Kidney (tissue), 14 donors: ENCODE results near the gene ADAMTSL4. TPM values are rescaled to one million over a fixed set of nuclear protein-coding genes. Genes with fewer than 3 reads are reported as not detected.
"Not testable (repeated sequence)": the region's sequence is repeated elsewhere in the genome, so short reads cannot be mapped to it uniquely, and the experiment has no call there.

Experiments used
- DNase-seq, 5 donors: peaks; one replicate each; pipeline ENCODE4 v3.0.0-alpha.2; 2013 to 2020
- FAIRE-seq: peaks from 2 replicates; lab custom pipeline; 2012; peaks lifted over from hg19 to GRCh38; lab: Jason Lieb, UNC
- H3K27ac ChIP-seq, 2 donors: one replicate each; pipeline ENCODE4 v1.7.0; 2013; ENCODE audit warnings: low read depth in 2 of 2, low read length in 2 of 2, inconsistent platforms in 1 of 2
- H3K27me3 ChIP-seq: one replicate; pipeline ENCODE4 v1.7.1; 2013; ENCODE audit warnings: low read length, inconsistent platforms; ENCODE audit not compliant: control insufficient read depth, insufficient read depth
- H3K36me3 ChIP-seq, 3 donors: one replicate each; pipeline versions ENCODE4 v1.7.0 to v1.7.1; 2013; ENCODE audit warnings: low read length in 3 of 3, control low read depth in 1 of 3, inconsistent platforms in 1 of 3; ENCODE audit not compliant: insufficient read depth in 3 of 3, control insufficient read depth in 2 of 3
- H3K4me1 ChIP-seq, 3 donors: one replicate each; pipeline versions ENCODE4 v1.7.0 to v1.7.1; 2013; ENCODE audit warnings: low read length in 3 of 3, inconsistent platforms in 1 of 3, low read depth in 1 of 3; ENCODE audit not compliant: control insufficient read depth in 2 of 3, insufficient read depth in 2 of 3
- H3K4me3 ChIP-seq, 3 donors: one replicate each; pipeline versions ENCODE4 v1.7.0 to v1.8.1; 2013; ENCODE audit warnings: low read length in 3 of 3, control low read depth in 1 of 3, inconsistent platforms in 1 of 3
- H3K9ac ChIP-seq, 3 donors: one replicate each; pipeline versions ENCODE4 v1.7.0 to v1.7.1; 2013; ENCODE audit warnings: low read length in 3 of 3, control low read depth in 1 of 3, inconsistent platforms in 1 of 3
- H3K9me3 ChIP-seq, 3 donors: one replicate each; pipeline versions ENCODE4 v1.7.0 to v1.7.1; 2013; ENCODE audit warnings: low read length in 3 of 3, control low read depth in 1 of 3, inconsistent platforms in 1 of 3; ENCODE audit not compliant: control insufficient read depth in 2 of 3, insufficient read depth in 1 of 3
- intact Hi-C: fragments of 100-400 bp; cut with DNase I; formaldehyde crosslinking; loops from one replicate; pipeline ENCODE4 v1.11.1; 2022
- polyA plus RNA-seq: library from polyadenylated mRNA; stranded (reverse); fragments of 350-450 nt; fragmentation: Illumina TruSeq; extraction: RNeasy Lipid Tissue Mini Kit (QIAGEN cat#74804); gene quantifications from one replicate; pipeline ENCODE4 v1.2.3, GENCODE V29; 2014; ENCODE audit warnings: low read depth, low replicate concordance; ENCODE audit not compliant: insufficient read depth
- total RNA-seq: library from RNA; stranded (reverse); fragmentation: NEBNext Ultra II Directional; extraction: Animal tissue kit (Norgen Biotek cat#: 25700); gene quantifications from one replicate; pipeline ENCODE4 v1.2.1, GENCODE V29; 2021
- TF ChIP-seq, protein P1 (sequence below): IDR thresholded peaks from 3 replicates; pipeline ENCODE4 v1.5.1; 2012; ENCODE audit warnings: mild to moderate bottlenecking, moderate library complexity, borderline replicate concordance; ENCODE audit not compliant: insufficient read depth; ENCODE audit errors: extremely low read depth
- donor health status: control.
- donor health status: control.
- donor health status: control.
- donor health status: control.
- donor health status: control.
- donor health status: DM: yes; HTN: yes; CAD: no.
- donor health status: Normal renal cell carcinoma (clear cell type).

The ADAMTSL4 gene
- total and polyA plus RNA-seq, 2 donors from 2014 or later = 6.9 to 20.0 TPM

DNA sequence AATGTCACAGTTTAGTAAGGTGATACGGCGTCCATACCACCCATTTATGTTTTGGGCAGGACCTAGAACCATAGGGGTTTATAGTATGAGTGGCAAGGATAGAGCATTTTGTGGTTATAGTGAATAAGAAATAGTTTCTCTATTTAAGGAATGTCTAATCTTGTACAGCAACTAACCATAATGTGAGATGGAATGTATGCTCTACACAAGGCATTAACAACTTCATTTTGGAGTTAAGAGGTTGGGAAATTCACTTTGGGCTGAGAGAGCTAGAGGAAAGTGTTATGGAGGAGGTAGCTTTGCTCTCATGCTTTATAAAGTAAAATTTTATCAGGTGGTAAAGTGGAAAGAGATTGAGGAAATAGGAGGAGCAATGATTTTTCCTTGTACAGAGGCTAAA lies 33.2 kb downstream of the ADAMTSL4 start:
- H3K27me3 ChIP-seq = no peaks in the 10 kb centered on the region
- intact Hi-C loops = no loop called here
- no peaks in the 10 kb centered on the region for H3K9me3 ChIP-seq
- peaks cover 3 to 7% (median 6%) of the 10 kb centered on the region in 3 donors for H3K4me1 ChIP-seq
- no peak overlapping the region for H3K27ac ChIP-seq
- no peak overlapping the region for H3K4me3 ChIP-seq
- H3K9ac ChIP-seq = no peak overlapping the region
- peaks cover 0 to 14% (median 4%) of the 10 kb centered on the region in 3 donors for H3K36me3 ChIP-seq
- FAIRE-seq (no peak), DNase-seq (no peak)
- TF ChIP-seq, protein P1, sequence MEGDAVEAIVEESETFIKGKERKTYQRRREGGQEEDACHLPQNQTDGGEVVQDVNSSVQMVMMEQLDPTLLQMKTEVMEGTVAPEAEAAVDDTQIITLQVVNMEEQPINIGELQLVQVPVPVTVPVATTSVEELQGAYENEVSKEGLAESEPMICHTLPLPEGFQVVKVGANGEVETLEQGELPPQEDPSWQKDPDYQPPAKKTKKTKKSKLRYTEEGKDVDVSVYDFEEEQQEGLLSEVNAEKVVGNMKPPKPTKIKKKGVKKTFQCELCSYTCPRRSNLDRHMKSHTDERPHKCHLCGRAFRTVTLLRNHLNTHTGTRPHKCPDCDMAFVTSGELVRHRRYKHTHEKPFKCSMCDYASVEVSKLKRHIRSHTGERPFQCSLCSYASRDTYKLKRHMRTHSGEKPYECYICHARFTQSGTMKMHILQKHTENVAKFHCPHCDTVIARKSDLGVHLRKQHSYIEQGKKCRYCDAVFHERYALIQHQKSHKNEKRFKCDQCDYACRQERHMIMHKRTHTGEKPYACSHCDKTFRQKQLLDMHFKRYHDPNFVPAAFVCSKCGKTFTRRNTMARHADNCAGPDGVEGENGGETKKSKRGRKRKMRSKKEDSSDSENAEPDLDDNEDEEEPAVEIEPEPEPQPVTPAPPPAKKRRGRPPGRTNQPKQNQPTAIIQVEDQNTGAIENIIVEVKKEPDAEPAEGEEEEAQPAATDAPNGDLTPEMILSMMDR = no peak

DNA sequence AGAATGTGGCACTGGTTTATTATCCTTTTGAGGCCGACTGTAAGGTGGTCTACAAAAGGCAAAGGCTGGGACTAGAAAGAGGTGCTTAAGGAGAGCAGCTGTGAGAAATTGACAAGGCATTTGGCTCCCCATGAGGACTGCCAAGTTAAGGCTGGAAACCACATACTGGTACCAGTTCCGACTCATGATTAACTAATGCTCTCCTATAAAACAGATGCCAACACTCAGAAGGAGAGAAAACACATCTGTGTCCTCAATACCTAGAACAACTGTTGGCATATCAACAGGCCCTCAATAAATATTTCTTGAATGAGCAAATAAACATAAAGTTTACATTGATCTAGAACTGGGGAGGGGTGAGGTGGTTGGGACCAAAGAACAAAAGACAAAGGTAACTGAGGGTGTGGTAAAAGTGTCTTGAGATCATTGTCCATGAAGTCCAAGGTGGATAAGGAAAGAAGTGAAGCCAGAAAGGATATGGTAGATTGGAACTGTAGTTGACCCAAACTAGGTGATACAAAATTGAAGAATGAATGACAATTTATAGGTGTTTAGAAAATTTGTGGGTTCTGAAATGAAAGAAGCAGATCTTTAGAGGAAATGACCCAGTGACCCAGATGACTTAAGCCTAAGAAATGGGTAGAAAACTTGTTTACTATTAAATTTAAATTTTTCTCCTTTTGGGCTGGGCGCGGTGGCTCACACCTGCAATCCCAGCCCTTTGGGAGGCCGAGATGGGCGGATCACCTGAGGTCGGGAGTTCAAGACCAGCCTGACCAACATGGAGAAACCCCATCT lies 47.1 kb downstream of the ADAMTSL4 start:
- Histone ChIP-seq H3K27ac (no peak overlapping the region), H3K9ac (no peak overlapping the region), H3K9me3 (no peaks in the 10 kb centered on the region), H3K4me1 (no peaks in the 10 kb centered on the region), H3K36me3 (peaks cover 0 to 4% (median 0%) of the 10 kb centered on the region in 3 donors), H3K27me3 (no peaks in the 10 kb centered on the region), H3K4me3 (no peak overlapping the region)
- FAIRE-seq (no peak), DNase-seq (no peak)
- intact Hi-C loops = no loop called here
- TF ChIP-seq, protein P1 = no peak

DNA sequence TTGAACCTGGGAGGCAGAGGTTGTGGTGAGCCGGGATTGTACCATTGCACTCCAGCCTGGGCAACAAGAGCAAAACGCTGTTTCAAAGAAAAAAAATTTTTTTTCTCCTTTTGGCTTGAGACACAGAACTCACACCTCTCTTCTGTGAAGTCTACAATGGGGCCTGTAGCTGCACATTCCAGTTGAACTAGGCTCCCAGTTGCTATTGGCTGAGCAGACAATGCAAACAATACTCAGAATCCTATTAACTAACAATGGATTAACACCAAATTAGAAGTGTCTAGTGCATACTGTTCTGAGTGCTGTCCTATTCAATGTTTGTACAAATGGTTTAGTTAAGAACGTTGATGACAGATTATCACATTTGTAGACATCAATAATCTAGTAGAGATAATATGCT lies 47.8 kb downstream of the ADAMTSL4 start:
- peaks cover 0 to 4% (median 0%) of the 10 kb centered on the region in 3 donors for H3K36me3 ChIP-seq
- no peaks in the 10 kb centered on the region for H3K4me1 ChIP-seq
- no peaks in the 10 kb centered on the region for H3K27me3 ChIP-seq
- no peak overlapping the region for H3K9ac ChIP-seq
- TF ChIP-seq, protein P1 = no peak
- H3K4me3 ChIP-seq = no peak overlapping the region
- H3K27ac ChIP-seq = no peak overlapping the region
- no peaks in the 10 kb centered on the region for H3K9me3 ChIP-seq
- intact Hi-C loops = no loop called here
- FAIRE-seq = no peak
- no peak for DNase-seq

- H3K36me3 ChIP-seq, FAIRE-seq, intact Hi-C loops, DNase-seq, H3K4me1 ChIP-seq, H3K4me3 ChIP-seq, H3K9me3 ChIP-seq, H3K9ac ChIP-seq, H3K27ac ChIP-seq, H3K27me3 ChIP-seq: not testable (repeated sequence)
These were observed 49.1 kb downstream of the ADAMTSL4 start for GRCh38 chr1:150598346-150598745.
